ENCODE results near the gene SPPL3. TPM values are rescaled to one million over a fixed set of nuclear protein-coding genes. Genes with fewer than 3 reads are reported as not detected.

Gene SPPL3
- total and polyA plus RNA-seq, 8 donors, result 5.0 to 63.4 (median 18.0) TPM

GRCh38 chr12:120817559-120818330 lies 86.4 kb downstream of the SPPL3 start:
- TF ChIP-seq CTCF (IDR thresholded peaks at IDR 0.05) (no peak), POLR2A (IDR thresholded peaks at IDR 0.05) (no peak), POLR2AphosphoS5 (IDR thresholded peaks at IDR 0.05) (no peak), EP300 (IDR thresholded peaks at IDR 0.05) (no peak)
- H3K27ac ChIP-seq, result no peak overlapping the region
- WGBS, 5 donors, result 90 to 95% (median 91%) methylated on average over 6 of the region's 6 CpGs
- H3K27me3 ChIP-seq, result no peaks in the 10 kb centered on the region
- H3K4me1 ChIP-seq, result peaks cover 0 to 29% (median 12%) of the 10 kb centered on the region in 4 donors
- intact Hi-C loops (cut with DNase I; ENCODE audit: low total_unique reads), result no loop called here
- H3K36me3 ChIP-seq, result no peaks in the 10 kb centered on the region
- H3K4me3 ChIP-seq, result no peak overlapping the region
- no peak for DNase-seq
- no peaks in the 10 kb centered on the region for H3K9me3 ChIP-seq

GRCh38 chr12:120816363-120816762 lies 87.8 kb downstream of the SPPL3 start:
- 49 to 81% (median 65%) methylated on average over 2 of the region's 2 CpGs for WGBS, 5 donors
- Histone ChIP-seq H3K4me1 (peaks cover 0 to 18% (median 7%) of the 10 kb centered on the region in 4 donors), H3K36me3 (no peaks in the 10 kb centered on the region), H3K9me3 (no peaks in the 10 kb centered on the region), H3K27me3 (no peaks in the 10 kb centered on the region), H3K4me3 (no peak overlapping the region), H3K27ac (no peak overlapping the region)
- TF ChIP-seq POLR2A (IDR thresholded peaks at IDR 0.05), result no peak
- no peak for TF ChIP-seq POLR2AphosphoS5 (IDR thresholded peaks at IDR 0.05)
- no peak for TF ChIP-seq EP300 (IDR thresholded peaks at IDR 0.05)
- TF ChIP-seq CTCF (IDR thresholded peaks at IDR 0.05), result no peak
- intact Hi-C loops (cut with DNase I; ENCODE audit: low total_unique reads), result no loop called here
- no peak for DNase-seq

GRCh38 chr12:120814903-120815429 lies 89.2 kb downstream of the SPPL3 start:
- Histone ChIP-seq H3K9me3 (no peaks in the 10 kb centered on the region), H3K4me1 (peaks cover 0 to 18% (median 7%) of the 10 kb centered on the region in 4 donors), H3K27ac (no peak overlapping the region), H3K36me3 (peaks cover 0 to 6% (median 3%) of the 10 kb centered on the region in 4 donors), H3K27me3 (no peaks in the 10 kb centered on the region), H3K4me3 (no peak overlapping the region)
- TF ChIP-seq EP300 (IDR thresholded peaks at IDR 0.05) (no peak), CTCF (IDR thresholded peaks at IDR 0.05) (no peak)
- intact Hi-C loops (cut with DNase I; ENCODE audit: low total_unique reads), result no loop called here
- DNase-seq, result peak in 1 of 2 donors; percentile 23
- 28 to 47% (median 33%) methylated on average over 1 of the region's 1 CpG for whole genome bisulfite sequencing, 5 donors

GRCh38 chr12:120814203-120814902 lies 89.8 kb downstream of the SPPL3 start:
- Histone ChIP-seq H3K27ac (no peak overlapping the region), H3K9me3 (no peaks in the 10 kb centered on the region), H3K36me3 (peaks cover 0 to 12% (median 9%) of the 10 kb centered on the region in 4 donors), H3K4me1 (peaks cover 0 to 13% (median 6%) of the 10 kb centered on the region in 4 donors), H3K4me3 (no peak overlapping the region), H3K27me3 (no peaks in the 10 kb centered on the region)
- intact Hi-C loops (cut with DNase I; ENCODE audit: low total_unique reads), result no loop called here
- no peak for TF ChIP-seq CTCF (IDR thresholded peaks at IDR 0.05)
- TF ChIP-seq EP300 (IDR thresholded peaks at IDR 0.05), result no peak
- no peak for TF ChIP-seq POLR2AphosphoS5 (IDR thresholded peaks at IDR 0.05)
- no peak for TF ChIP-seq POLR2A (IDR thresholded peaks at IDR 0.05)
- WGBS, 5 donors, result 82 to 95% (median 92%) methylated on average over 2 of the region's 2 CpGs
- DNase-seq, result no peak

Data from stomach (tissue), 9 donors.